GM23338 (cell line): ENCODE measurements around the gene APOL6. TPM values are rescaled to one million over a fixed set of nuclear protein-coding genes. Genes with fewer than 3 reads are reported as not detected.
"Not testable (repeated sequence)": the region's sequence is repeated elsewhere in the genome, so short reads cannot be mapped to it uniquely, and the experiment has no call there.

ENCODE experiments used
- ATAC-seq: fragments of 200-7000 bp; cut with Tn5 transposase; 3 replicates; pipeline ENCODE4 v1.9.1; 2020
- DNase-seq: peaks from one replicate; pipeline ENCODE4 v3.0.0-alpha.2; 2015; ENCODE audit warnings: low spot score
- H2AFZ ChIP-seq: fragments of 200-600 bp; sonication (generic); 2 replicates; pipeline ENCODE4 v1.8.0; 2016; ENCODE audit warnings: antibody characterized with exemption, mild to moderate bottlenecking, moderate library complexity
- H3F3A ChIP-seq: fragments of 200-600 bp; sonication (generic); replicated peaks from 2 replicates; pipeline ENCODE4 v1.8.0; 2017; ENCODE audit warnings: antibody characterized with exemption, mixed run types, low read depth
- H3K27ac ChIP-seq: fragments of 200-600 bp; sonication (generic); 2 replicates; pipeline ENCODE4 v1.6.1; 2016; ENCODE audit warnings: low read depth
- H3K27me3 ChIP-seq: fragments of 200-600 bp; sonication (generic); 2 replicates; pipeline ENCODE4 v1.8.0; 2016; ENCODE audit warnings: mild to moderate bottlenecking, mixed run types, moderate library complexity; ENCODE audit not compliant: insufficient read depth
- H3K36me3 ChIP-seq: fragments of 200-600 bp; sonication (generic); 2 replicates; pipeline ENCODE4 v1.8.0; 2016; ENCODE audit warnings: mild to moderate bottlenecking; ENCODE audit not compliant: insufficient read depth
- H3K4me1 ChIP-seq: fragments of 200-600 bp; sonication (generic); 2 replicates; pipeline ENCODE4 v1.8.0; 2016; ENCODE audit warnings: mild to moderate bottlenecking, moderate library complexity; ENCODE audit not compliant: insufficient read depth
- H3K4me2 ChIP-seq: fragments of 200-600 bp; sonication (generic); 2 replicates; pipeline ENCODE4 v1.7.1; 2017; ENCODE audit warnings: mixed run types
- H3K4me3 ChIP-seq: fragments of 200-600 bp; sonication (generic); 2 replicates; pipeline ENCODE4 v1.6.1; 2016; ENCODE audit warnings: mixed run types
- H3K79me2 ChIP-seq: fragments of 200-600 bp; sonication (generic); replicated peaks from 2 replicates; pipeline ENCODE4 v1.8.0; 2017; ENCODE audit warnings: mild to moderate bottlenecking; ENCODE audit not compliant: insufficient read depth
- H3K9me2 ChIP-seq: fragments of 200-600 bp; sonication (generic); 2 replicates; pipeline ENCODE4 v1.8.0; 2017; ENCODE audit not compliant: insufficient read depth
- H4K20me1 ChIP-seq: fragments of 200-600 bp; sonication (generic); replicated peaks from 2 replicates; pipeline ENCODE4 v1.8.0; 2017; ENCODE audit warnings: mild to moderate bottlenecking; ENCODE audit not compliant: insufficient read depth
- H3K27ac Mint-ChIP-seq: 2 replicates; pipeline ENCODE4 v1.8.0; 2020; ENCODE audit warnings: inconsistent platforms, mild to moderate bottlenecking, moderate library complexity, mixed read lengths
- H3K27me3 Mint-ChIP-seq: 3 replicates; pipeline ENCODE4 v1.8.0; 2022; ENCODE audit warnings: low read depth, mild to moderate bottlenecking, moderate library complexity, mixed read lengths, inconsistent platforms; ENCODE audit not compliant: insufficient read depth, poor library complexity
- H3K36me3 Mint-ChIP-seq: 3 replicates; pipeline ENCODE4 v1.8.0; 2021; ENCODE audit warnings: low read depth, mild to moderate bottlenecking, inconsistent platforms, moderate library complexity, mixed read lengths
- H3K4me1 Mint-ChIP-seq: 3 replicates; pipeline ENCODE4 v1.8.0; 2020; ENCODE audit warnings: mild to moderate bottlenecking, inconsistent platforms, mixed read lengths
- H3K4me3 Mint-ChIP-seq: 3 replicates; pipeline ENCODE4 v1.8.0; 2021; ENCODE audit warnings: moderate library complexity, mild to moderate bottlenecking, inconsistent platforms, mixed read lengths
- H3K9me3 Mint-ChIP-seq: 3 replicates; pipeline ENCODE4 v1.8.0; 2020; ENCODE audit warnings: moderate library complexity, mild to moderate bottlenecking, inconsistent platforms, mixed read lengths
- CREB1 ChIP-seq: fragments of 250-450 bp; sonication (Bioruptor Pico); IDR thresholded peaks from 2 replicates; pipeline ENCODE4 v1.5.0; 2020; ENCODE audit warnings: low read depth, mild to moderate bottlenecking, moderate library complexity
- EZH2phosphoT487 ChIP-seq: fragments of 200-600 bp; sonication (generic); IDR thresholded peaks from one replicate; pipeline ENCODE4 v1.8.1; 2018; ENCODE audit warnings: antibody characterized with exemption; ENCODE audit not compliant: unreplicated experiment
- NANOG ChIP-seq: IDR thresholded peaks from 2 replicates; pipeline ENCODE4 v1.6.1; 2016; ENCODE audit warnings: antibody characterized with exemption, borderline replicate concordance
- POLR2AphosphoS5 ChIP-seq: IDR thresholded peaks from 2 replicates; pipeline ENCODE4 v1.6.1; 2016; ENCODE audit warnings: antibody characterized with exemption, low read depth
- ZNF114 ChIP-seq: fragments of 250-450 bp; sonication (Bioruptor Pico); IDR thresholded peaks from 2 replicates; pipeline ENCODE4 v1.5.0; 2020; ENCODE audit warnings: mild to moderate bottlenecking, moderate library complexity
- ZNF331 ChIP-seq: fragments of 250-450 bp; sonication (Bioruptor Pico); IDR thresholded peaks from 2 replicates; pipeline ENCODE4 v1.5.0; 2020; ENCODE audit warnings: low read depth, mild to moderate bottlenecking, moderate library complexity
- polyA plus RNA-seq: library from polyadenylated mRNA; unstranded; fragments of >200 nt; fragmentation: Nextera tagmentation; extraction: Ambion mirVana; gene quantifications from 2 replicates; pipeline ENCODE4 v1.2.1, GENCODE V29; 2016
- total RNA-seq: library from RNA; depleted of rRNA; stranded (reverse); fragments of >200 nt; shearing (Covaris generic); gene quantifications from 2 replicates; pipeline ENCODE4 v1.2.3, GENCODE V29; 2014
- TF ChIP-seq, protein P1 (sequence below): fragments of 250-450 bp; sonication (Bioruptor Pico); IDR thresholded peaks from 2 replicates; pipeline ENCODE4 v1.5.0; 2020; ENCODE audit warnings: mild to moderate bottlenecking, moderate library complexity
- TF ChIP-seq, protein P2 (sequence below), 2 experiments: fragments of 200-600 bp in 1 of 2; sonication (generic) in 1 of 2; conservative IDR thresholded peaks; 2 replicates each; pipeline versions ENCODE4 v1.5.1 to v1.6.1; 2016 to 2017; ENCODE audit warnings: antibody characterized with exemption in 2 of 2, low read depth in 2 of 2, mild to moderate bottlenecking in 2 of 2, moderate library complexity in 1 of 2

Gene APOL6
- total and polyA plus RNA-seq, 2 experiments from 2014 or later, result 0.10 to 0.14 TPM

- not testable (repeated sequence) for H3K27me3 ChIP-seq
Observed at GRCh38 chr22:35699852-35700251, 51.6 kb downstream of the APOL6 start.

DNA sequence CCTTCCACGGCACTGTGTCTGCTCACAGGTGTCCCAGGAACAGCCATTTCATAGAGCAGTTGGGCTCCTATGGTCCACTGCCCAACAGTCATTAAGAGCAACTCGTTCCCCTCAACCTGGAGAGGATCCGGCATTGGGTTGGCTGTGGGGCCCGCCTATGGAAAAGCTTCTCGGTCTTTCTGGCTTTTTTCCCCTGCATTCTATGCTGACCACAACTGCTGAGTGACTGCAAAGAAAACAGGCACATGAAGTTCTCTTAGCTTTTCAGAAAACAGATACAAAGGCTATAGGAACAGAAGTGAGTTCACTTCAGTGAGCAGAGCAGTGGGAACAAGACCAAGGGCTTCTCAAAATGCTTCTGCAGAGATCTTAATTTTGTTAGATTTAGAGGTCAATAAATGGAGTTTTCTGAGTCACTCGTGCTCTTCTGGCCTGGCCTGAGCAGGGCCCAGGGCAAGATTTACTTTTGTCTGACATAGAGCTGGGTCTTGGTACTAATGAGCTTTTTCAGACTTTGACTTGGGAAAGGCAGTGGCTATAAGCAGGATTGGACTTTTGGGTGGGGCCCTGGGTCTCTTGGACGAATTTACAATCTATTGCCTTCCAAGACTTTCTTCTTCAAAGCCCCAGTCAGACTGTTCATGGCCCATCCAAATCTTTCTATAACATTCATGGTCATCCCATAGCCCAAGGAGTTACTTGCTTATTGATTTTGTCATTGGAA lies 55.8 kb downstream of the APOL6 start:
- Mint-ChIP-seq H3K4me1 (no peaks in the 10 kb centered on the region), H3K4me3 (no peak overlapping the region), H3K27me3 (no peaks in the 10 kb centered on the region), H3K9me3 (no peaks in the 10 kb centered on the region; the same call in 2 of the 3 replicates), H3K27ac (no peak overlapping the region), H3K36me3 (no peaks in the 10 kb centered on the region)
- Histone ChIP-seq H3K4me1 (no peaks in the 10 kb centered on the region), H3F3A (no peaks in the 10 kb centered on the region), H3K9me2 (no peaks in the 10 kb centered on the region), H3K27me3 (no peaks in the 10 kb centered on the region), H4K20me1 (no peaks in the 10 kb centered on the region), H3K79me2 (no peaks in the 10 kb centered on the region), H3K4me2 (no peak overlapping the region), H3K36me3 (no peaks in the 10 kb centered on the region), H3K4me3 (no peak overlapping the region), H3K27ac (no peak overlapping the region), H2AFZ (peak overlapping the region; percentile 56; the same call in 1 of the 2 replicates)
- TF ChIP-seq, protein P1, sequence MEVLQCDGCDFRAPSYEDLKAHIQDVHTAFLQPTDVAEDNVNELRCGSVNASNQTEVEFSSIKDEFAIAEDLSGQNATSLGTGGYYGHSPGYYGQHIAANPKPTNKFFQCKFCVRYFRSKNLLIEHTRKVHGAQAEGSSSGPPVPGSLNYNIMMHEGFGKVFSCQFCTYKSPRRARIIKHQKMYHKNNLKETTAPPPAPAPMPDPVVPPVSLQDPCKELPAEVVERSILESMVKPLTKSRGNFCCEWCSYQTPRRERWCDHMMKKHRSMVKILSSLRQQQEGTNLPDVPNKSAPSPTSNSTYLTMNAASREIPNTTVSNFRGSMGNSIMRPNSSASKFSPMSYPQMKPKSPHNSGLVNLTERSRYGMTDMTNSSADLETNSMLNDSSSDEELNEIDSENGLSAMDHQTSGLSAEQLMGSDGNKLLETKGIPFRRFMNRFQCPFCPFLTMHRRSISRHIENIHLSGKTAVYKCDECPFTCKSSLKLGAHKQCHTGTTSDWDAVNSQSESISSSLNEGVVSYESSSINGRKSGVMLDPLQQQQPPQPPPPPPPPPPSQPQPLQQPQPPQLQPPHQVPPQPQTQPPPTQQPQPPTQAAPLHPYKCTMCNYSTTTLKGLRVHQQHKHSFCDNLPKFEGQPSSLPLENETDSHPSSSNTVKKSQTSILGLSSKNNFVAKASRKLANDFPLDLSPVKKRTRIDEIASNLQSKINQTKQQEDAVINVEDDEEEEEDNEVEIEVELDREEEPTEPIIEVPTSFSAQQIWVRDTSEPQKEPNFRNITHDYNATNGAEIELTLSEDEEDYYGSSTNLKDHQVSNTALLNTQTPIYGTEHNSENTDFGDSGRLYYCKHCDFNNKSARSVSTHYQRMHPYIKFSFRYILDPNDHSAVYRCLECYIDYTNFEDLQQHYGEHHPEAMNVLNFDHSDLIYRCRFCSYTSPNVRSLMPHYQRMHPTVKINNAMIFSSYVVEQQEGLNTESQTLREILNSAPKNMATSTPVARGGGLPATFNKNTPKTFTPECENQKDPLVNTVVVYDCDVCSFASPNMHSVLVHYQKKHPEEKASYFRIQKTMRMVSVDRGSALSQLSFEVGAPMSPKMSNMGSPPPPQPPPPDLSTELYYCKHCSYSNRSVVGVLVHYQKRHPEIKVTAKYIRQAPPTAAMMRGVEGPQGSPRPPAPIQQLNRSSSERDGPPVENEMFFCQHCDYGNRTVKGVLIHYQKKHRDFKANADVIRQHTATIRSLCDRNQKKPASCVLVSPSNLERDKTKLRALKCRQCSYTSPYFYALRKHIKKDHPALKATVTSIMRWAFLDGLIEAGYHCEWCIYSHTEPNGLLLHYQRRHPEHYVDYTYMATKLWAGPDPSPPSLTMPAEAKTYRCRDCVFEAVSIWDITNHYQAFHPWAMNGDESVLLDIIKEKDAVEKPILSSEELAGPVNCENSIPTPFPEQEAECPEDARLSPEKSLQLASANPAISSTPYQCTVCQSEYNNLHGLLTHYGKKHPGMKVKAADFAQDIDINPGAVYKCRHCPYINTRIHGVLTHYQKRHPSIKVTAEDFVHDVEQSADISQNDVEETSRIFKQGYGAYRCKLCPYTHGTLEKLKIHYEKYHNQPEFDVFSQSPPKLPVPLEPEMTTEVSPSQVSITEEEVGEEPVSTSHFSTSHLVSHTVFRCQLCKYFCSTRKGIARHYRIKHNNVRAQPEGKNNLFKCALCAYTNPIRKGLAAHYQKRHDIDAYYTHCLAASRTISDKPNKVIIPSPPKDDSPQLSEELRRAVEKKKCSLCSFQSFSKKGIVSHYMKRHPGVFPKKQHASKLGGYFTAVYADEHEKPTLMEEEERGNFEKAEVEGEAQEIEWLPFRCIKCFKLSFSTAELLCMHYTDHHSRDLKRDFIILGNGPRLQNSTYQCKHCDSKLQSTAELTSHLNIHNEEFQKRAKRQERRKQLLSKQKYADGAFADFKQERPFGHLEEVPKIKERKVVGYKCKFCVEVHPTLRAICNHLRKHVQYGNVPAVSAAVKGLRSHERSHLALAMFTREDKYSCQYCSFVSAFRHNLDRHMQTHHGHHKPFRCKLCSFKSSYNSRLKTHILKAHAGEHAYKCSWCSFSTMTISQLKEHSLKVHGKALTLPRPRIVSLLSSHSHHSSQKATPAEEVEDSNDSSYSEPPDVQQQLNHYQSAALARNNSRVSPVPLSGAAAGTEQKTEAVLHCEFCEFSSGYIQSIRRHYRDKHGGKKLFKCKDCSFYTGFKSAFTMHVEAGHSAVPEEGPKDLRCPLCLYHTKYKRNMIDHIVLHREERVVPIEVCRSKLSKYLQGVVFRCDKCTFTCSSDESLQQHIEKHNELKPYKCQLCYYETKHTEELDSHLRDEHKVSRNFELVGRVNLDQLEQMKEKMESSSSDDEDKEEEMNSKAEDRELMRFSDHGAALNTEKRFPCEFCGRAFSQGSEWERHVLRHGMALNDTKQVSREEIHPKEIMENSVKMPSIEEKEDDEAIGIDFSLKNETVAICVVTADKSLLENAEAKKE, result no peak
- TF ChIP-seq, protein P2, sequence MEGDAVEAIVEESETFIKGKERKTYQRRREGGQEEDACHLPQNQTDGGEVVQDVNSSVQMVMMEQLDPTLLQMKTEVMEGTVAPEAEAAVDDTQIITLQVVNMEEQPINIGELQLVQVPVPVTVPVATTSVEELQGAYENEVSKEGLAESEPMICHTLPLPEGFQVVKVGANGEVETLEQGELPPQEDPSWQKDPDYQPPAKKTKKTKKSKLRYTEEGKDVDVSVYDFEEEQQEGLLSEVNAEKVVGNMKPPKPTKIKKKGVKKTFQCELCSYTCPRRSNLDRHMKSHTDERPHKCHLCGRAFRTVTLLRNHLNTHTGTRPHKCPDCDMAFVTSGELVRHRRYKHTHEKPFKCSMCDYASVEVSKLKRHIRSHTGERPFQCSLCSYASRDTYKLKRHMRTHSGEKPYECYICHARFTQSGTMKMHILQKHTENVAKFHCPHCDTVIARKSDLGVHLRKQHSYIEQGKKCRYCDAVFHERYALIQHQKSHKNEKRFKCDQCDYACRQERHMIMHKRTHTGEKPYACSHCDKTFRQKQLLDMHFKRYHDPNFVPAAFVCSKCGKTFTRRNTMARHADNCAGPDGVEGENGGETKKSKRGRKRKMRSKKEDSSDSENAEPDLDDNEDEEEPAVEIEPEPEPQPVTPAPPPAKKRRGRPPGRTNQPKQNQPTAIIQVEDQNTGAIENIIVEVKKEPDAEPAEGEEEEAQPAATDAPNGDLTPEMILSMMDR (conservative IDR thresholded peaks at IDR 0.05; ENCODE audit: low read depth in 2 of 2), result no peak
- TF ChIP-seq ZNF331 (CRISPR knock-in tag), result no peak
- TF ChIP-seq POLR2AphosphoS5, result no peak
- TF ChIP-seq ZNF114 (CRISPR knock-in tag), result no peak
- TF ChIP-seq NANOG, result no peak
- no peak for TF ChIP-seq EZH2phosphoT487
- no peak for TF ChIP-seq CREB1 (CRISPR knock-in tag)
- DNase-seq, result no peak
- no peak for ATAC-seq

More at GRCh38 chr22:35699852-35700251, 51.6 kb downstream of the APOL6 start:
- not testable (repeated sequence) for H3K27ac Mint-ChIP-seq, H3K4me1 Mint-ChIP-seq, H3K4me3 Mint-ChIP-seq, DNase-seq, ATAC-seq, H3K27ac ChIP-seq, H3K4me3 ChIP-seq, H3K9me3 Mint-ChIP-seq, H3K36me3 ChIP-seq, H3K4me2 ChIP-seq, H3K79me2 ChIP-seq, H2AFZ ChIP-seq, H3K9me2 ChIP-seq, H3K27me3 Mint-ChIP-seq, H3F3A ChIP-seq, H3K4me1 ChIP-seq, H3K36me3 Mint-ChIP-seq, H4K20me1 ChIP-seq
